Measurements from ENCODE around the gene PES1. TPM values are rescaled to one million over a fixed set of nuclear protein-coding genes. Genes with fewer than 3 reads are reported as not detected.

The PES1 gene
- total RNA-seq, 1 experiment from 2014 or later: 167 TPM

GRCh38 chr22:30612789-30613188 lies 21.1 kb upstream of the PES1 start:
- CTCF ChIA-PET: interaction anchor here (1.0 to 1.3 kb wide), 2 partner anchors 11 to 142 kb away, joined by 6 read pairs; no protein-coding TSS in a partner anchor
- no peak overlapping the region for H3K9ac ChIP-seq (ENCODE audit: low read length)
- no TSS peak for BruUV-seq (replicated peaks)

GRCh38 chr22:30611197-30611596 lies 19.5 kb upstream of the PES1 start:
- ChIA-PET RAD21 (ENCODE audit: low non-redundant PET in 1 of 2, low total read pairs in 2 of 2, uncharacterized antibody in 2 of 2, unreplicated experiment in 2 of 2) (no interaction called here), POLR2A (no interaction called here), CTCF (no interaction called here)
- H3K9me3 ChIP-seq (ENCODE audit: control insufficient read depth in 1 of 2, insufficient read depth in 1 of 2, low read depth in 1 of 2, low read length in 2 of 2): no peaks in the 10 kb centered on the region
- no peak overlapping the region for H3K4me3 ChIP-seq (replicated peaks in 1 of 2; ENCODE audit: low read depth in 1 of 2, low read length in 2 of 2)
- no peak overlapping the region for H3K27ac ChIP-seq (ENCODE audit: low read depth, low read length)
- no peak overlapping the region for H2AFZ ChIP-seq (ENCODE audit: low read depth, low read length, poor library complexity, severe bottlenecking)
- no peaks in the 10 kb centered on the region for H3K27me3 ChIP-seq (ENCODE audit: insufficient read depth, low read length)
- H3K4me1 ChIP-seq (ENCODE audit: control insufficient read depth in 1 of 2, insufficient read depth in 2 of 2, low read length in 2 of 2): peaks cover 15 to 36% of the 10 kb centered on the region in 2 experiments
- H3K36me3 ChIP-seq (ENCODE audit: control insufficient read depth in 1 of 2, insufficient read depth in 2 of 2, low read length in 2 of 2): no peaks in the 10 kb centered on the region
- no peak for TF ChIP-seq TCF7L2 (IDR thresholded peaks at IDR 0.05; ENCODE audit: borderline replicate concordance, extremely low read depth, insufficient read depth, insufficient read length)
- no peak for TF ChIP-seq ZBTB33 (IDR thresholded peaks at IDR 0.05; ENCODE audit: extremely low read depth, insufficient replicate concordance, low read length)
- no TSS peak for BruUV-seq (replicated peaks)
- no peaks in the 10 kb centered on the region for H3K79me2 ChIP-seq (ENCODE audit: insufficient read depth, low read length)
- H3K4me2 ChIP-seq (ENCODE audit: low read length): no peak overlapping the region
- no peak for DNase-seq (ENCODE audit: low read depth, low spot score)
- no peaks in the 10 kb centered on the region for H4K20me1 ChIP-seq (ENCODE audit: insufficient read depth)
- intact Hi-C loops (cut with micrococcal nuclease): no loop called here
- no peaks in the 10 kb centered on the region for H3K9me2 ChIP-seq (ENCODE audit: insufficient read depth)
- ATAC-seq: no peak
- H3K9ac ChIP-seq (ENCODE audit: low read length): no peak overlapping the region

More at GRCh38 chr22:30612789-30613188, 21.1 kb upstream of the PES1 start:
- Histone ChIP-seq H3K27me3 (ENCODE audit: insufficient read depth, low read length) (no peaks in the 10 kb centered on the region), H3K9me2 (ENCODE audit: insufficient read depth) (no peaks in the 10 kb centered on the region), H3K4me2 (ENCODE audit: low read length) (no peak overlapping the region), H4K20me1 (ENCODE audit: insufficient read depth) (no peaks in the 10 kb centered on the region), H3K4me3 (replicated peaks in 1 of 2; ENCODE audit: low read depth in 1 of 2, low read length in 2 of 2) (no peak overlapping the region), H3K36me3 (ENCODE audit: control insufficient read depth in 1 of 2, insufficient read depth in 2 of 2, low read length in 2 of 2) (no peaks in the 10 kb centered on the region), H3K79me2 (ENCODE audit: insufficient read depth, low read length) (no peaks in the 10 kb centered on the region), H3K27ac (ENCODE audit: low read depth, low read length) (no peak overlapping the region), H2AFZ (ENCODE audit: low read depth, low read length, poor library complexity, severe bottlenecking) (no peak overlapping the region), H3K9me3 (ENCODE audit: control insufficient read depth in 1 of 2, insufficient read depth in 1 of 2, low read depth in 1 of 2, low read length in 2 of 2) (no peaks in the 10 kb centered on the region), H3K4me1 (ENCODE audit: control insufficient read depth in 1 of 2, insufficient read depth in 2 of 2, low read length in 2 of 2) (peaks cover 14 to 22% of the 10 kb centered on the region in 2 experiments)
- ChIA-PET RAD21 (ENCODE audit: low non-redundant PET in 1 of 2, low total read pairs in 2 of 2, uncharacterized antibody in 2 of 2, unreplicated experiment in 2 of 2) (no interaction called here), POLR2A (no interaction called here)
- ATAC-seq (peak; percentile 60; the same call in 1 of the 2 replicates), DNase-seq (ENCODE audit: low read depth, low spot score) (no peak)
- no peak for TF ChIP-seq SIN3A (IDR thresholded peaks at IDR 0.05; ENCODE audit: low read depth)
- no peak for TF ChIP-seq CBX3 (IDR thresholded peaks at IDR 0.05; ENCODE audit: low read depth)
- peak in 1 of 3 experiments; percentile 14; a peak in 1 of 6 replicates for TF ChIP-seq CTCF (IDR thresholded peaks at IDR 0.05 in 2 of 3, conservative IDR thresholded peaks at IDR 0.05 in 1 of 3; ENCODE audit: borderline replicate concordance in 1 of 3, insufficient read depth in 1 of 3, low read depth in 2 of 3, low read length in 2 of 3)
- TF ChIP-seq POLR2A (IDR thresholded peaks at IDR 0.05; ENCODE audit: borderline replicate concordance, extremely low read depth, insufficient read depth, insufficient read length): no peak
- TF ChIP-seq ZNF274 (IDR thresholded peaks at IDR 0.05; ENCODE audit: low read depth, low read length): no peak
- intact Hi-C loops (cut with micrococcal nuclease): no loop called here

All from HCT116 (cell line).